ENCODE measurements around the gene TMEM121. TPM values are rescaled to one million over a fixed set of nuclear protein-coding genes. Genes with fewer than 3 reads are reported as not detected.
A peak's percentile ranks its signal among the peaks of the same experiment; 100 is the strongest.

The TMEM121 gene
- total and polyA plus RNA-seq, 12 donors = 0.93 to 2.6 (median 1.7) TPM

DNA sequence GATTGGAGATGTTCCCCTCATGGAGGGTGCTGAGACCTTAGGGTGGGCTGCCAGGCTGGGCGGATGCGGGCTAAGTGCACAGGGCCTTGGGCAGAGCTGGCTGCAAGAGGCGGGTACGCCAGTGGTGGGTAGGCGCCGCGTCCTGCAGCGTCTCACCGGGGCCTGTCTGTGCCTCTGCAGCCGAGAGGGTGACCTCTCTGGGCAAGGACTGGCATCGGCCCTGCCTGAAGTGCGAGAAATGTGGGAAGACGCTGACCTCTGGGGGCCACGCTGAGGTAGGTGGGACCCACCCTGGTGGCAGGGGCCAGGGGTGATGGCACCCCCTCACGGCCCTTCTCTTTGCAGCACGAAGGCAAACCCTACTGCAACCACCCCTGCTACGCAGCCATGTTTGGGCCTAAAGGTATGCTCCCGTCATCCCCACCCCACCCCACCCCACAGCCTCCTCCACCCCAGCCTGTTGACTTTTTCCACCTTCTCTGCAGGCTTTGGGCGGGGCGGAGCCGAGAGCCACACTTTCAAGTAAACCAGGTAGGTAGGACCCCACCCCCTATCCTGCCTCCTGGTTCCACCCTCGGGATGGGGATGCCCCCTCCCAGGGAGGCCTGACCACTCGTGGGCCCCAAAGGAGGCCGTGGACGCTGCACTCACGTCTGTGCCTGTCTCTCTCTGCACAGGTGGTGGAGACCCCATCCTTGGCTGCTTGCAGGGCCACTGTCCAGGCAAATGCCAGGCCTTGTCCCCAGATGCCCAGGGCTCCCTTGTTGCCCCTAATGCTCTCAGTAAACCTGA is 38.2 kb upstream of the TMEM121 start:
- Histone ChIP-seq H3K27me3 (peaks cover 0 to 23% (median 0%) of the 10 kb centered on the region in 7 donors), H3K4me1 (peaks cover 57 to 87% (median 79%) of the 10 kb centered on the region in 9 donors), H3K9me3 (no peaks in the 10 kb centered on the region), H3K27ac (peak overlapping the region; percentile 81 to 100 (median 96)), H3K36me3 (peaks cover 0 to 5% (median 0%) of the 10 kb centered on the region in 9 donors), H3K4me3 (peak overlapping the region; percentile 45 to 89 (median 69))
- WGBS, 2 donors = 62 to 69% methylated on average over 26 of the region's 26 CpGs
- intact Hi-C loops (cut with DNase I) = loop anchor here in 7 of 10 donors (2.0 to 10.0 kb wide), 6 partner anchors 39 to 293 kb away; partner anchors contain the start of genes MTA1 (in 1 of the 7) and TEX22 (in 1 of the 7)
- TF ChIP-seq, protein P1, sequence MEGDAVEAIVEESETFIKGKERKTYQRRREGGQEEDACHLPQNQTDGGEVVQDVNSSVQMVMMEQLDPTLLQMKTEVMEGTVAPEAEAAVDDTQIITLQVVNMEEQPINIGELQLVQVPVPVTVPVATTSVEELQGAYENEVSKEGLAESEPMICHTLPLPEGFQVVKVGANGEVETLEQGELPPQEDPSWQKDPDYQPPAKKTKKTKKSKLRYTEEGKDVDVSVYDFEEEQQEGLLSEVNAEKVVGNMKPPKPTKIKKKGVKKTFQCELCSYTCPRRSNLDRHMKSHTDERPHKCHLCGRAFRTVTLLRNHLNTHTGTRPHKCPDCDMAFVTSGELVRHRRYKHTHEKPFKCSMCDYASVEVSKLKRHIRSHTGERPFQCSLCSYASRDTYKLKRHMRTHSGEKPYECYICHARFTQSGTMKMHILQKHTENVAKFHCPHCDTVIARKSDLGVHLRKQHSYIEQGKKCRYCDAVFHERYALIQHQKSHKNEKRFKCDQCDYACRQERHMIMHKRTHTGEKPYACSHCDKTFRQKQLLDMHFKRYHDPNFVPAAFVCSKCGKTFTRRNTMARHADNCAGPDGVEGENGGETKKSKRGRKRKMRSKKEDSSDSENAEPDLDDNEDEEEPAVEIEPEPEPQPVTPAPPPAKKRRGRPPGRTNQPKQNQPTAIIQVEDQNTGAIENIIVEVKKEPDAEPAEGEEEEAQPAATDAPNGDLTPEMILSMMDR (IDR thresholded peaks at IDR 0.05) = peak in 2 of 9 donors; percentile 9 to 13
- ATAC-seq (no peak), DNase-seq (peak in 1 of 2 donors; percentile 39)

GRCh38 chr14:105488781-105489541 is 37.4 kb upstream of the TMEM121 start:
- H3K4me3 ChIP-seq = peak overlapping the region in 9 of 10 donors; percentile 47 to 89 (median 69)
- H3K36me3 ChIP-seq = peaks cover 0 to 5% (median 0%) of the 10 kb centered on the region in 9 donors
- no peaks in the 10 kb centered on the region for H3K9me3 ChIP-seq
- DNase-seq (peak; percentile 31 to 33), ATAC-seq (no peak)
- peaks cover 0 to 23% (median 0%) of the 10 kb centered on the region in 7 donors for H3K27me3 ChIP-seq
- 53 to 58% methylated on average over 20 of the region's 20 CpGs for WGBS, 2 donors
- peaks cover 49 to 79% (median 72%) of the 10 kb centered on the region in 9 donors for H3K4me1 ChIP-seq
- H3K27ac ChIP-seq = peak overlapping the region in 9 of 10 donors; percentile 94 to 100 (median 97)
- intact Hi-C loops (cut with DNase I) = loop anchor here in 6 of 10 donors (1.0 to 10.0 kb wide), 7 partner anchors 40 to 294 kb away; partner anchors contain the start of genes MTA1 (in 1 of the 6) and TEX22 (in 1 of the 6)
- TF ChIP-seq, protein P1 (IDR thresholded peaks at IDR 0.05) = no peak

GRCh38 chr14:105489542-105490266 is 36.7 kb upstream of the TMEM121 start:
- no peaks in the 10 kb centered on the region for H3K9me3 ChIP-seq
- peaks cover 0 to 5% (median 0%) of the 10 kb centered on the region in 9 donors for H3K36me3 ChIP-seq
- TF ChIP-seq, protein P1 (IDR thresholded peaks at IDR 0.05) = peak; percentile 33 to 80 (median 61)
- intact Hi-C loops (cut with DNase I) = loop anchor here in 8 of 10 donors (1.0 to 10.0 kb wide), 11 partner anchors 19 to 295 kb away; partner anchors contain the start of genes TMEM121 (in 2 of the 8), MTA1 (in 1 of the 8) and TEX22 (in 1 of the 8)
- H3K4me1 ChIP-seq = peaks cover 41 to 72% (median 64%) of the 10 kb centered on the region in 9 donors
- peak overlapping the region; percentile 47 to 89 (median 72) for H3K4me3 ChIP-seq
- WGBS, 2 donors = 0 to 1% methylated on average over 40 to 43 of the region's 44 CpGs
- ATAC-seq = peak; percentile 5 to 41 (median 28)
- peaks cover 0 to 23% (median 0%) of the 10 kb centered on the region in 7 donors for H3K27me3 ChIP-seq
- peak; percentile 80 to 92 for DNase-seq
- peak overlapping the region; percentile 86 to 100 (median 96) for H3K27ac ChIP-seq
